Esophagus muscularis mucosa (tissue), 3 donors: ENCODE measurements around the gene MAP1LC3B.

Experiments
- CTCF ChIP-seq, 3 experiments: fragments of 200-600 bp in 2 of 3; fragments of 450-650 bp in 1 of 3; sonication (generic) in 2 of 3; IDR thresholded peaks; one replicate each; pipeline ENCODE4 v1.5.1; 2017 to 2019; ENCODE audit warnings: antibody characterized with exemption in 3 of 3, mild to moderate bottlenecking in 2 of 3, moderate library complexity in 1 of 3
- POLR2AphosphoS5 ChIP-seq, 2 donors: sonication (generic); formaldehyde crosslinking; IDR thresholded peaks; one replicate each; pipeline ENCODE4 v1.6.1; 2017; ENCODE audit warnings: antibody characterized with exemption in 2 of 2

GRCh38 chr16:87366288-87366687, 25.8 kb upstream of the MAP1LC3B start:
- TF ChIP-seq POLR2AphosphoS5 (IDR thresholded peaks at IDR 0.05) = no peak
- no peak for TF ChIP-seq CTCF (IDR thresholded peaks at IDR 0.05)
